HG03575 (cell line): ENCODE measurements around the gene PCTP.

Source experiments
- ATAC-seq: cut with Tn5 transposase; IDR thresholded peaks from one replicate; pipeline ENCODE4 v1.9.1; 2021; ENCODE audit not compliant: unreplicated experiment, insufficient number of reproducible peaks, low FRiP score; ENCODE audit errors: extremely low read depth

Gene PCTP

GRCh38 chr17:55746466-55746865 is 4.4 kb upstream of the PCTP start:
- no peak for ATAC-seq

DNA sequence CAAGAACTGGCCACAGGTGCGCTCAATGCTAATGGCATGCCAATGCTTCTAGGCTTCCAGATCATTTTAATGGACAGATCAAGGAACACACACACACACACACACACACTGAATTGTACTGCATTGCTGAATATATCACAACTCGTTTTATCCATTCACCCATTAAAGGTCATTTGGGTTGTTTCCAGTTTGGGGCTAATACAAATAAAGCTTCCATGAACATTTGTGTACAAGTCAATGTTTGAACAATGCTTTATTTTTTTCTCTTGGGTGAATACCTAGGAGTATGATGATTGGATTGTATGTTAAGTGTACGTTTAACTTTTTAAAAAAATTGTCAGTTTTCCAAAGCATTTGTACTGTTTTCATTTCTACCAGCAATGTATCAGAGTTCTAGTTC is 3.6 kb upstream of the PCTP start:
- no peak for ATAC-seq

GRCh38 chr17:55748841-55749240 is 2.0 kb upstream of the PCTP start:
- no peak for ATAC-seq

DNA sequence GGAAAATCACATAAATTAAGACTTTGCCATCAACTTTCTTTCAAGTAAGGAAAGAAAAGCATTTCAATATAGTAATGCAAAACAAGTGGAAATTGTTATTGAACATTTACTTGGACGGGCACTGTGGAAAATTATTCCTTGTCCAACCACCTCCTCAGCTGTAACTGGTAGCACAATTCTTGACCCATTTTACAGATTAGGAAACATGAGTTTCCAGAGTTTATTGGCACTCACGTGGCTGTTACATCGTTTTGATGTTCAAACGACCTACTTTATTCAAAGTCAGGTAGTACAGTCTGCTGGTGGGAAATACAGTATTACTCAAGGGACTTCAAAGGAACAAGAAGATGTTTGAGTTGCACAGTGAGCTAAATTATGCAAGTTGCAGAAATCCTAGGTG is 866 bp upstream of the PCTP start:
- no peak for ATAC-seq

DNA sequence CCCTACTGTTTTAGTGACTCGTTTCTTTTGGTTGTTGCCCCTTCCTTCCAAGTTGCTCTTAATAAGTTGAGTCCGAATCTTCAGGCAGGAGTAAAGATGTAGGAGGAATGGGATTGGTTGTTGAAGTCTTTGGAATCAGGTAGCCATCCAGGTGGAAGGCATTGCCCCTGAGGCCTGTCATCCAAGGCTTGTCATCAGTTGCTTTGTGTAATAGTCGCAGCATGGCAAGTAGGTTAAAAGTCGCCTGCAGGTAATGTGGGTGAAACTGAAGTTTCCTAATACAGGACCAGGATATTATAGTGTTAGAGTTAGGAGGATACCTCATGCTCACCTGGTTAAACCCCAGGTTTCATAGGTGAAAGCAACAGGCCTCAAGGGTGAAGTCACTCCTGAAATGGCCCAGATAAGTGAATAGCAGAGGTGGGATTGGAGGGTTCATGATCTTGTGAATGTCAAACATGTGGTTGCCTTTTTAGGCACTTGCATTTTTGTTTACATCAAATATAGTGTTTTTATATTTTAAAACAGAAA is 934 bp downstream of the PCTP start:
- ATAC-seq = no peak

GRCh38 chr17:55756689-55757088 is 5.8 kb downstream of the PCTP start:
- ATAC-seq = no peak

- no peak for ATAC-seq
Observed at GRCh38 chr17:55757659-55758058, 6.8 kb downstream of the PCTP start.

DNA sequence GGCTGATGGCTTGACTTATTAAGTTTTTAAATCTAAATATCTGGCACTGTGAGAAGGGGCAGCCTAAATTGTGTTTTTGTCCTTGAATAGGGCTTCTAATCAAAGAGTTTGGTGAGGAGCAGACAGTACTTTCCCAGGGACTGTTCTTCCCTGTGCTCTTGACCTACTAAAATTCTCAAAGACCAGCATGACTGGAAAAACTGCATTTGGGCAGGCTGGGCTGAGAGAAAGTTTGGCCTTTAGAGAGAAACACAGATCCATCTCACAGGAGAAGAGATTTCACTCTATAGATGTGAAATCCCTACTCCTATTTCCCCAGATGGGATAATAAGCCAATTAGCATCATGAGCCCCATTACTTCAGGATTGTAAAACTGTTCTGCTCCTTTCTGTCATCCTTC is 7.3 kb downstream of the PCTP start:
- no peak for ATAC-seq

GRCh38 chr17:55760643-55761355 is 9.9 kb downstream of the PCTP start:
- ATAC-seq = no peak

GRCh38 chr17:55762086-55762858 is 11.4 kb downstream of the PCTP start:
- ATAC-seq = no peak

DNA sequence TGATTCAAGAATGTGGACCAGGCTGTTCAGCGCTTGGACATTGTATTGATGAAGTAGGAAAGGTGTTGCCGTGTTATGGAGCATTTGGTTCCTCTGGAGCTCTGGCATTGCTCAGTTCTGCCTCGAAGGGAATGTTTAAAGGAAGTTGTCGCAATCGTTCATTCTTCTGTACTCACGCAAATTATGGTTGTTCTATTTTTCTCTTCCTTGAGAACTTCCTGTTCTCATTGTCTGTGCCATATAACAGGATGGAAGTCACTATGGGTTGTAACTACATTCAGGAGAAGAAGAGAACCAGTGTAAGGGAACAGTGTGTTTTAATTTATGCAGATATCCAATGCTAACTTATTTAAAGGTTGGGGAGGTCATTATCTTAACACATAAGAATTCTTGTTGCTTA is 13.0 kb downstream of the PCTP start:
- ATAC-seq = no peak

GRCh38 chr17:55764610-55765009 is 13.8 kb downstream of the PCTP start:
- no peak for ATAC-seq

DNA sequence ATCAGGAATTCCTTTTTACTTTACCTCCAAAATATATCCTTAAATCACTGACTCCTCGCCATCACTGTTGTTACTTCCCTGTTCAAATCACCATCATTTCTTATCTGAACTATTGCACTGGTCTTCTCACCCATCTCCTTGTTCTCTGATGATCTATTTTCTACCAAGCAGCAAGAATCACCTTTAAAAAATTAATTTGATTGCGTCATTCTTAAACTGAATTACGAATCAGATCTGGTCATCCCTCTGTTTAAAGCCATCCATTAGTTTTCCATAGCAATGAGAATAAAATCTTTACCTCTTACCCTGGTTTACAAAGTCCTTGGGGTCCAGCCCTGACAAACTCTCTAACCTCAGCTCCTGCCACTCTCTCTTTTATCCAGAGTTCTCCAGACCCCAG is 14.6 kb downstream of the PCTP start:
- ATAC-seq = no peak

DNA sequence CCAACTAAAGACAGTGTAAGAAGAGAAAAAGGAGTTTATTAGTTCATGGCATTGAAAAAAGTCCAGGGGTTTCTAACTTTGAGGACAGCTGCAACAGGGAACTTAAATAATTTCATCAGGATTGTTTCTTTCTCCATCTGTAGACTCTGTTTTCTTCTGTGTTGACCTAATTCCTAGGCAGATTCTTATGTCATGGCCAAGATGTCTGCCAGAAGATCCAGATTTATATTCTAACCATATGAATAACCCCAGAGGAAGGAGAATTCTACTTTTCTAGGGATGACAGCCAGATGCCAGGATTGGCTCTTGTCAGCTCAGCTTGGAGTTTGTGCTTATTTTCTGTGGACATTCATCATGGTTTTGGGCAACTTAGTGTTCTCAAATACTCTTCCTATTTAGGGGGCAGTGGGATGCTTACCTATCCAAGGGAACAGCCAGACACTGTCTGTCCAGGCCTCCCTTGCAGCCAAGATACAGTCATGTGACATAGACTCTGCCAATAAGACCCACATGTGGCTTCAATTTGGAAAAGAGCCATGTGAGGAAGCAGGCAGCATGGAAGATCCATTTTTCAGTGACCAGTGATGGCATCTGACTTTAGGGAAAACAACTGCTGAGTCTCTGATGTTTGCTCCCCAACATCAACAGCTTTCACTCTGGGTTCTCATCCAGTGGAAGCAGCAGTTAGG is 18.2 kb downstream of the PCTP start:
- no peak for ATAC-seq

DNA sequence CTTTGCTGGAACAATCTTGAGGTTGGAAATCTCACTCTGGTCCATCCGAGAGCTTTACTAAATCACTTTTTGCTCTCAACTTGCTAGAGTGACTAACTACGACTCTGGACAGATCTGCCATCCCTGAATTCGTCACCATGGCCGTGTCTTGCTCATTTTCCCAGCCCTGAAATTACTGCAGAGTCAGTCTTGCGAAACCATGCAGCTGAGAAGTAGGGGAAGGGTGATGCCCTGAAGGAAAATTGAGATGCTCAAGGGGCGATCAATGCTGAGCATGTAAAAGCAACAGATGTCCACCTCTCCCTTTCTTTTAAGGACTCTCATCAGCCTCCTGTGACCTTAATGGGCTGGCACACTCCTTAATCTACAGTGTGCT is 18.8 kb downstream of the PCTP start:
- no peak for ATAC-seq

GRCh38 chr17:55770196-55770870 is 19.5 kb downstream of the PCTP start:
- no peak for ATAC-seq

- no peak for ATAC-seq
Observed at GRCh38 chr17:55772086-55772485, 21.2 kb downstream of the PCTP start.

GRCh38 chr17:55773671-55774070 is 22.8 kb downstream of the PCTP start:
- ATAC-seq = no peak

DNA sequence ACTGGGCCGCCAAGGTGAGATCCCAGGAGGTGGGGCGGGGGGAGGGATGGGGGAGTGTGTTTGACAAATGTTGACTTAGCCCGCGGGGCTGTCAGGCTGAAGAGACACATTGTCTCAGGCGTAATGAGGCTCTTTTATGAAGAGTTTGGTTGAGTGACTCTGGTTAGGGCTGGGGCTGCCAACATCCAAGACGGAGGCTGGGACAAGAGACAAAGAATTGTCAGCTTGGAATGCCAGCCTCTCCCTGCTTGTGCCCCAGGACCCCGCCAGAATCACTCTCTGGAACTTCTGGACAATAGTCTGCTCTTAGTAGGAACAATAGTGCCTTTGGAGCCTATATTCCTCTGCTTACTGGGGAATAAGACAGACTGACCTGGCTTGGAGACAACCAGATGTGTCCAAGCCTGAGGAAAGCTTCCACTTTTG is 24.0 kb downstream of the PCTP start:
- ATAC-seq = no peak
